SK-N-SH (cell line): ENCODE data around the gene DCX. TPM values are rescaled to one million over a fixed set of nuclear protein-coding genes. Genes with fewer than 3 reads are reported as not detected.

Source experiments
- CTCF ChIA-PET: fragments of 300-600, 350-600 bp; formaldehyde crosslinking; extraction: SDS; loops from one replicate; lab custom pipeline; 2021; lab: Yijun Ruan, JAX
- POLR2A ChIA-PET: fragments of 350-600 bp; sonication (Branson Sonifier 250); formaldehyde crosslinking; extraction: SDS; loops from one replicate; lab custom pipeline; 2020; ENCODE audit warnings: antibody characterized with exemption, inconsistent platforms; lab: Yijun Ruan, JAX
- DNase-seq: peaks from one replicate; pipeline ENCODE4 v3.0.0; 2012
- H2AFZ ChIP-seq: fragments of 200-600 bp; sonication (generic); 2 replicates; pipeline ENCODE4 v1.8.1; 2016; ENCODE audit warnings: antibody characterized with exemption, mild to moderate bottlenecking, low read depth
- H3F3A ChIP-seq: fragments of 200-600 bp; sonication (generic); replicated peaks from 2 replicates; pipeline ENCODE3; 2016; ENCODE audit warnings: antibody characterized with exemption, mild to moderate bottlenecking; ENCODE audit not compliant: insufficient read depth
- H3K27ac ChIP-seq, 2 experiments: fragments of 200-500 bp in 1 of 2; fragments of 200-600 bp in 1 of 2; sonication (Bioruptor generic) in 1 of 2; sonication (generic), shearing (Covaris generic) in 1 of 2; 2 replicates each; pipeline versions ENCODE4 v1.5.1 to v1.6.1; 2014 to 2016; ENCODE audit warnings: low read depth in 2 of 2, inconsistent platforms in 1 of 2, low read length in 1 of 2, mild to moderate bottlenecking in 1 of 2, mixed read lengths in 1 of 2
- H3K27me3 ChIP-seq: fragments of 200-600 bp; sonication (generic), shearing (Covaris generic); 2 replicates; pipeline ENCODE4 v1.6.1; 2016; ENCODE audit warnings: mixed run types; ENCODE audit not compliant: insufficient read depth
- H3K36me3 ChIP-seq, 2 experiments: fragments of 200-500 bp in 1 of 2; fragments of 200-600 bp in 1 of 2; sonication (Bioruptor generic) in 1 of 2; sonication (generic) in 1 of 2; replicated peaks in 1 of 2; 2 replicates each; pipeline versions ENCODE3 to v1.5.1; 2014 to 2016; ENCODE audit warnings: low read length in 1 of 2, mild to moderate bottlenecking in 1 of 2; ENCODE audit not compliant: insufficient read depth in 2 of 2, control insufficient read depth in 1 of 2
- H3K4me1 ChIP-seq, 2 experiments: fragments of 200-500 bp in 1 of 2; fragments of 200-600 bp in 1 of 2; sonication (Bioruptor generic) in 1 of 2; sonication (generic), shearing (Covaris generic) in 1 of 2; 2 replicates each; pipeline versions ENCODE4 v1.5.1 to v1.6.1; 2014 to 2016; ENCODE audit warnings: low read depth in 1 of 2, low read length in 1 of 2, mixed run types in 1 of 2; ENCODE audit not compliant: insufficient read depth in 2 of 2, control insufficient read depth in 1 of 2
- H3K4me2 ChIP-seq: fragments of 200-600 bp; sonication (generic), shearing (Covaris generic); 2 replicates; pipeline ENCODE4 v1.6.1; 2017; ENCODE audit warnings: mixed run types
- H3K4me3 ChIP-seq, 2 experiments: fragments of 200-500 bp in 1 of 2; fragments of 200-600 bp in 1 of 2; sonication (Bioruptor generic) in 1 of 2; sonication (generic), shearing (Covaris generic) in 1 of 2; 2 replicates each; pipeline versions ENCODE4 v1.5.1 to v1.8.1; 2014 to 2016; ENCODE audit warnings: low read depth in 2 of 2, inconsistent platforms in 1 of 2, low read length in 1 of 2, mild to moderate bottlenecking in 1 of 2, mixed read lengths in 1 of 2, moderate library complexity in 1 of 2
- H3K79me2 ChIP-seq: fragments of 200-600 bp; sonication (generic); 2 replicates; pipeline ENCODE4 v1.8.1; 2017; ENCODE audit warnings: mild to moderate bottlenecking; ENCODE audit not compliant: insufficient read depth
- H3K9ac ChIP-seq: fragments of 200-600 bp; sonication (generic); 2 replicates; pipeline ENCODE4 v1.6.1; 2017; ENCODE audit warnings: mixed run types
- H3K9me2 ChIP-seq: fragments of 200-600 bp; sonication (generic); 2 replicates; pipeline ENCODE4 v1.6.1; 2017; ENCODE audit warnings: mixed run types
- H3K9me3 ChIP-seq: fragments of 200-600 bp; sonication (generic); 2 replicates; pipeline ENCODE4 v1.6.1; 2017; ENCODE audit warnings: mixed run types, mild to moderate bottlenecking, moderate library complexity
- H4K20me1 ChIP-seq: fragments of 200-600 bp; sonication (generic); 2 replicates; pipeline ENCODE4 v1.6.1; 2017; ENCODE audit warnings: mild to moderate bottlenecking, mixed run types; ENCODE audit not compliant: insufficient read depth
- EZH2phosphoT487 ChIP-seq: fragments of 200-600 bp; sonication (generic); IDR thresholded peaks from 2 replicates; pipeline ENCODE4 v1.6.1; 2017; ENCODE audit warnings: low read depth, mixed run types, mild to moderate bottlenecking, antibody characterized with exemption, moderate library complexity, borderline replicate concordance
- FOSL2 ChIP-seq: IDR thresholded peaks from 2 replicates; pipeline ENCODE4 v1.4.0; 2012; ENCODE audit warnings: low read depth, mild to moderate bottlenecking, moderate library complexity, borderline replicate concordance
- FOXJ3 ChIP-seq: sonication (generic); formaldehyde crosslinking; IDR thresholded peaks from 2 replicates; pipeline ENCODE4 v1.5.1; 2020; ENCODE audit warnings: mild to moderate bottlenecking, missing genetic modification reagents
- FOXM1 ChIP-seq: IDR thresholded peaks from 2 replicates; pipeline ENCODE4 v1.4.0; 2012; ENCODE audit warnings: low read depth, mild to moderate bottlenecking
- GABPA ChIP-seq: IDR thresholded peaks from 2 replicates; pipeline ENCODE4 v1.4.0; 2012; ENCODE audit warnings: low read depth, mild to moderate bottlenecking
- MXI1 ChIP-seq: IDR thresholded peaks from 2 replicates; pipeline ENCODE4 v1.6.1; 2012; ENCODE audit warnings: mild to moderate bottlenecking, low read depth, low read length, improper control_type of control experiment
- NFIC ChIP-seq: IDR thresholded peaks from 2 replicates; pipeline ENCODE4 v1.4.0; 2012; ENCODE audit warnings: borderline replicate concordance
- NRF1 ChIP-seq: IDR thresholded peaks from 2 replicates; pipeline ENCODE4 v1.6.1; 2012; ENCODE audit warnings: low read depth, mild to moderate bottlenecking, low read length
- RXRA ChIP-seq: IDR thresholded peaks from 2 replicates; pipeline ENCODE4 v1.4.0; 2012; ENCODE audit warnings: low read depth, mild to moderate bottlenecking, borderline replicate concordance
- SMC3 ChIP-seq: IDR thresholded peaks from 2 replicates; pipeline ENCODE4 v1.6.1; 2012; ENCODE audit warnings: low read depth, low read length, improper control_type of control experiment
- TAF1 ChIP-seq: IDR thresholded peaks from 2 replicates; pipeline ENCODE4 v1.6.1; 2012; ENCODE audit warnings: low read depth, mild to moderate bottlenecking, low read length, moderate library complexity, borderline replicate concordance
- TCF12 ChIP-seq: IDR thresholded peaks from 2 replicates; pipeline ENCODE4 v1.4.0; 2012
- YY1 ChIP-seq: IDR thresholded peaks from 2 replicates; pipeline ENCODE4 v1.4.0; 2012; ENCODE audit warnings: low read depth, mild to moderate bottlenecking
- WGBS: methylation state at CpG from one replicate; pipeline ENCODE4 v1.1.6; 2017; ENCODE audit warnings: low lambda C conversion rate; 5-methylcytosine and 5-hydroxymethylcytosine counted together
- polyA plus RNA-seq, 3 experiments: library from polyadenylated mRNA; depleted of rRNA; stranded (reverse); fragments of >200 nt; gene quantifications; 2 replicates each; pipeline ENCODE4 v1.2.3, GENCODE V29; 2012
- TF ChIP-seq, protein P1 (sequence below): fragments of 200-600 bp; sonication (generic); IDR thresholded peaks from 2 replicates; pipeline ENCODE4 v1.6.1; 2017; ENCODE audit warnings: antibody characterized with exemption, mild to moderate bottlenecking, moderate library complexity
- TF ChIP-seq, protein P2 (sequence below): IDR thresholded peaks from 2 replicates; pipeline ENCODE4 v1.4.0; 2012; ENCODE audit warnings: low read depth, borderline replicate concordance
- TF ChIP-seq, protein P3 (sequence below): fragments of 150-350 bp; IDR thresholded peaks from 2 replicates; pipeline ENCODE4 v1.6.1; 2017; ENCODE audit warnings: antibody characterized with exemption, low read length, low read depth, borderline replicate concordance
- TF ChIP-seq, protein P4 (sequence below): IDR thresholded peaks from 2 replicates; pipeline ENCODE4 v1.6.1; 2012; ENCODE audit warnings: mild to moderate bottlenecking, low read depth, low read length, moderate library complexity
- TF ChIP-seq, protein P5 (sequence below): IDR thresholded peaks from 2 replicates; pipeline ENCODE4 v1.4.0; 2012; ENCODE audit warnings: low read depth, borderline replicate concordance

The DCX gene
- polyA plus RNA-seq, 1 of the 3 experiments (the other 2 are of a cell fraction) = 0.26 TPM

DNA sequence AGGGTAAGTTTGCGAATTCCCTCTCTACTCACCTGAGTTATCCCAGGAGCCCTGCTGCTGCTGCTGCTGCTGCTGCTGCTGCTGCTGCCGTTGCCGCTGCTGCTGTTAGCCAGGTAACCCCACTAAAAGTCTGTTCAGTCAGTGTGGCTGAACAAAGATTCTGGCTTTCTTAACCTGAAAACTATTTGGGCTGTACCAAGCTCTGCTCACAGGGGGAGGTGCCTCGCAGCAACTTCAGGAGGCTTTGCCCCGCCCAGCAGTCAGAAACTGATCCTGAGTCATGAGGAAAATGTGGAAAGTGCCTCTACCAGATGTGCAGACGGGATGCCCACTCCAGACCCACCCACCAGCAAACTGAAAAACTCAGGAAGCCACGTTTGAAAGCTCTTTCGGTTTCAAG lies 141.7 kb downstream of the DCX start, which contains the start of gene CAPN6:
TSS of gene CAPN6 (minus strand) at position 145 of the 400 bp plus-strand sequence. CDS start 6,547 bp downstream, outside the sequence.
- H3K4me1 ChIP-seq = no peaks in the 10 kb centered on the region; a peak in 1 of 4 replicates
- H3K4me3 ChIP-seq = no peak within 1 kb of the TSS
- no peaks in the 10 kb centered on the region for H3F3A ChIP-seq
- no peak within 1 kb of the TSS; the same call in 1 of the 2 replicates for H3K4me2 ChIP-seq
- H3K27me3 ChIP-seq = peaks cover 12% of the 10 kb centered on the region
- H2AFZ ChIP-seq = no peak within 1 kb of the TSS
- ChIA-PET POLR2A (no interaction called here), CTCF (interaction anchor here (1.9 kb wide), 1 partner anchor 175 kb away, joined by 9 read pairs; no protein-coding TSS in a partner anchor)
- H3K36me3 ChIP-seq = no peaks in the 10 kb centered on the region
- no peaks in the 10 kb centered on the region for H3K9me2 ChIP-seq
- H4K20me1 ChIP-seq = no peaks in the 10 kb centered on the region
- no peak within 1 kb of the TSS for H3K27ac ChIP-seq
- no peak for TF ChIP-seq TAF1
- TF ChIP-seq MXI1 = no peak
- no peak for TF ChIP-seq GABPA
- TF ChIP-seq RXRA = no peak
- TF ChIP-seq TCF12 = no peak
- no peak for TF ChIP-seq FOXM1
- no peak for TF ChIP-seq SMC3
- TF ChIP-seq, protein P1, sequence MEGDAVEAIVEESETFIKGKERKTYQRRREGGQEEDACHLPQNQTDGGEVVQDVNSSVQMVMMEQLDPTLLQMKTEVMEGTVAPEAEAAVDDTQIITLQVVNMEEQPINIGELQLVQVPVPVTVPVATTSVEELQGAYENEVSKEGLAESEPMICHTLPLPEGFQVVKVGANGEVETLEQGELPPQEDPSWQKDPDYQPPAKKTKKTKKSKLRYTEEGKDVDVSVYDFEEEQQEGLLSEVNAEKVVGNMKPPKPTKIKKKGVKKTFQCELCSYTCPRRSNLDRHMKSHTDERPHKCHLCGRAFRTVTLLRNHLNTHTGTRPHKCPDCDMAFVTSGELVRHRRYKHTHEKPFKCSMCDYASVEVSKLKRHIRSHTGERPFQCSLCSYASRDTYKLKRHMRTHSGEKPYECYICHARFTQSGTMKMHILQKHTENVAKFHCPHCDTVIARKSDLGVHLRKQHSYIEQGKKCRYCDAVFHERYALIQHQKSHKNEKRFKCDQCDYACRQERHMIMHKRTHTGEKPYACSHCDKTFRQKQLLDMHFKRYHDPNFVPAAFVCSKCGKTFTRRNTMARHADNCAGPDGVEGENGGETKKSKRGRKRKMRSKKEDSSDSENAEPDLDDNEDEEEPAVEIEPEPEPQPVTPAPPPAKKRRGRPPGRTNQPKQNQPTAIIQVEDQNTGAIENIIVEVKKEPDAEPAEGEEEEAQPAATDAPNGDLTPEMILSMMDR = no peak
- TF ChIP-seq FOSL2 = no peak
- TF ChIP-seq EZH2phosphoT487 = no peak
- TF ChIP-seq, protein P2, sequence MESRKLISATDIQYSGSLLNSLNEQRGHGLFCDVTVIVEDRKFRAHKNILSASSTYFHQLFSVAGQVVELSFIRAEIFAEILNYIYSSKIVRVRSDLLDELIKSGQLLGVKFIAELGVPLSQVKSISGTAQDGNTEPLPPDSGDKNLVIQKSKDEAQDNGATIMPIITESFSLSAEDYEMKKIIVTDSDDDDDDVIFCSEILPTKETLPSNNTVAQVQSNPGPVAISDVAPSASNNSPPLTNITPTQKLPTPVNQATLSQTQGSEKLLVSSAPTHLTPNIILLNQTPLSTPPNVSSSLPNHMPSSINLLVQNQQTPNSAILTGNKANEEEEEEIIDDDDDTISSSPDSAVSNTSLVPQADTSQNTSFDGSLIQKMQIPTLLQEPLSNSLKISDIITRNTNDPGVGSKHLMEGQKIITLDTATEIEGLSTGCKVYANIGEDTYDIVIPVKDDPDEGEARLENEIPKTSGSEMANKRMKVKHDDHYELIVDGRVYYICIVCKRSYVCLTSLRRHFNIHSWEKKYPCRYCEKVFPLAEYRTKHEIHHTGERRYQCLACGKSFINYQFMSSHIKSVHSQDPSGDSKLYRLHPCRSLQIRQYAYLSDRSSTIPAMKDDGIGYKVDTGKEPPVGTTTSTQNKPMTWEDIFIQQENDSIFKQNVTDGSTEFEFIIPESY = no peak
- no peak for TF ChIP-seq FOXJ3 (CRISPR knock-in tag)
- TF ChIP-seq, protein P3, sequence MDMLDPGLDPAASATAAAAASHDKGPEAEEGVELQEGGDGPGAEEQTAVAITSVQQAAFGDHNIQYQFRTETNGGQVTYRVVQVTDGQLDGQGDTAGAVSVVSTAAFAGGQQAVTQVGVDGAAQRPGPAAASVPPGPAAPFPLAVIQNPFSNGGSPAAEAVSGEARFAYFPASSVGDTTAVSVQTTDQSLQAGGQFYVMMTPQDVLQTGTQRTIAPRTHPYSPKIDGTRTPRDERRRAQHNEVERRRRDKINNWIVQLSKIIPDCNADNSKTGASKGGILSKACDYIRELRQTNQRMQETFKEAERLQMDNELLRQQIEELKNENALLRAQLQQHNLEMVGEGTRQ = no peak
- TF ChIP-seq, protein P4, sequence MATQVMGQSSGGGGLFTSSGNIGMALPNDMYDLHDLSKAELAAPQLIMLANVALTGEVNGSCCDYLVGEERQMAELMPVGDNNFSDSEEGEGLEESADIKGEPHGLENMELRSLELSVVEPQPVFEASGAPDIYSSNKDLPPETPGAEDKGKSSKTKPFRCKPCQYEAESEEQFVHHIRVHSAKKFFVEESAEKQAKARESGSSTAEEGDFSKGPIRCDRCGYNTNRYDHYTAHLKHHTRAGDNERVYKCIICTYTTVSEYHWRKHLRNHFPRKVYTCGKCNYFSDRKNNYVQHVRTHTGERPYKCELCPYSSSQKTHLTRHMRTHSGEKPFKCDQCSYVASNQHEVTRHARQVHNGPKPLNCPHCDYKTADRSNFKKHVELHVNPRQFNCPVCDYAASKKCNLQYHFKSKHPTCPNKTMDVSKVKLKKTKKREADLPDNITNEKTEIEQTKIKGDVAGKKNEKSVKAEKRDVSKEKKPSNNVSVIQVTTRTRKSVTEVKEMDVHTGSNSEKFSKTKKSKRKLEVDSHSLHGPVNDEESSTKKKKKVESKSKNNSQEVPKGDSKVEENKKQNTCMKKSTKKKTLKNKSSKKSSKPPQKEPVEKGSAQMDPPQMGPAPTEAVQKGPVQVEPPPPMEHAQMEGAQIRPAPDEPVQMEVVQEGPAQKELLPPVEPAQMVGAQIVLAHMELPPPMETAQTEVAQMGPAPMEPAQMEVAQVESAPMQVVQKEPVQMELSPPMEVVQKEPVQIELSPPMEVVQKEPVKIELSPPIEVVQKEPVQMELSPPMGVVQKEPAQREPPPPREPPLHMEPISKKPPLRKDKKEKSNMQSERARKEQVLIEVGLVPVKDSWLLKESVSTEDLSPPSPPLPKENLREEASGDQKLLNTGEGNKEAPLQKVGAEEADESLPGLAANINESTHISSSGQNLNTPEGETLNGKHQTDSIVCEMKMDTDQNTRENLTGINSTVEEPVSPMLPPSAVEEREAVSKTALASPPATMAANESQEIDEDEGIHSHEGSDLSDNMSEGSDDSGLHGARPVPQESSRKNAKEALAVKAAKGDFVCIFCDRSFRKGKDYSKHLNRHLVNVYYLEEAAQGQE = no peak
- no peak for TF ChIP-seq NRF1
- no peak for TF ChIP-seq YY1
- TF ChIP-seq, protein P5, sequence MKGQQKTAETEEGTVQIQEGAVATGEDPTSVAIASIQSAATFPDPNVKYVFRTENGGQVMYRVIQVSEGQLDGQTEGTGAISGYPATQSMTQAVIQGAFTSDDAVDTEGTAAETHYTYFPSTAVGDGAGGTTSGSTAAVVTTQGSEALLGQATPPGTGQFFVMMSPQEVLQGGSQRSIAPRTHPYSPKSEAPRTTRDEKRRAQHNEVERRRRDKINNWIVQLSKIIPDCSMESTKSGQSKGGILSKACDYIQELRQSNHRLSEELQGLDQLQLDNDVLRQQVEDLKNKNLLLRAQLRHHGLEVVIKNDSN = no peak
- no peak for TF ChIP-seq NFIC
- TF ChIP-seq, all 33 proteins: peak for 0
- no peaks in the 10 kb centered on the region for H3K79me2 ChIP-seq
- 40% methylated on average over 8 of the region's 8 CpGs for WGBS
- no peak for DNase-seq
- no peak within 1 kb of the TSS for H3K9ac ChIP-seq
- H3K9me3 ChIP-seq = no peaks in the 10 kb centered on the region
